Renal pelvis (tissue), 4 donors: ENCODE measurements around the gene D2HGDH. TPM values are rescaled to one million over a fixed set of nuclear protein-coding genes. Genes with fewer than 3 reads are reported as not detected.
"Not testable (repeated sequence)": the region's sequence is repeated elsewhere in the genome, so short reads cannot be mapped to it uniquely, and the experiment has no call there.

Experiments used
- DNase-seq: peaks from one replicate; pipeline ENCODE4 v3.0.0-alpha.2; 2013
- polyA plus RNA-seq, 3 donors: library from polyadenylated mRNA; unstranded; fragments of 120-200 nt; gene quantifications; one replicate each; pipeline ENCODE4 v1.2.1, GENCODE V29; 2013; ENCODE audit not compliant: insufficient read length in 3 of 3

The D2HGDH gene
- polyA plus RNA-seq, 3 donors = 43.0 to 81.1 (median 62.5) TPM

DNA sequence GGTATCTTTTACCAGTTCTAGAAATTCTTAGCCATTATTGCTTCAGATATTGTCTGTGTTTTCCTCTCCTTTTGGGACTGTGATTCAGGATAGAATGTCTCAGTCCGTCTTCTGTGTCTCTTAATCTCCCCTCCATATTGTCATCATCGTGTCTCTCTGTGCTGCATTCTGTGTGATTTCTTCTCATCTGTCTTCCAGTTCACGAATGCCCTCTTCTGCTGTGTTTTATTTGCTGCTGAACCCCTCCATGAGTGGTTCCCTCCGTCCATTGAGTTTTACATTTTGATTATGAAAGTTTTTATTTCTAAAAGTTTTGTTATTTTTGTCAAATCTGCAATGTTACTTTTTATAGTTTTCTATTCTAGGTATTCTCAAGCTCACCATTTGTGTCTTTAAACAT, 11.7 kb downstream of the D2HGDH start:
- DNase-seq = no peak

GRCh38 chr2:241748468-241749256, 14.2 kb downstream of the D2HGDH start:
- DNase-seq = no peak

DNA sequence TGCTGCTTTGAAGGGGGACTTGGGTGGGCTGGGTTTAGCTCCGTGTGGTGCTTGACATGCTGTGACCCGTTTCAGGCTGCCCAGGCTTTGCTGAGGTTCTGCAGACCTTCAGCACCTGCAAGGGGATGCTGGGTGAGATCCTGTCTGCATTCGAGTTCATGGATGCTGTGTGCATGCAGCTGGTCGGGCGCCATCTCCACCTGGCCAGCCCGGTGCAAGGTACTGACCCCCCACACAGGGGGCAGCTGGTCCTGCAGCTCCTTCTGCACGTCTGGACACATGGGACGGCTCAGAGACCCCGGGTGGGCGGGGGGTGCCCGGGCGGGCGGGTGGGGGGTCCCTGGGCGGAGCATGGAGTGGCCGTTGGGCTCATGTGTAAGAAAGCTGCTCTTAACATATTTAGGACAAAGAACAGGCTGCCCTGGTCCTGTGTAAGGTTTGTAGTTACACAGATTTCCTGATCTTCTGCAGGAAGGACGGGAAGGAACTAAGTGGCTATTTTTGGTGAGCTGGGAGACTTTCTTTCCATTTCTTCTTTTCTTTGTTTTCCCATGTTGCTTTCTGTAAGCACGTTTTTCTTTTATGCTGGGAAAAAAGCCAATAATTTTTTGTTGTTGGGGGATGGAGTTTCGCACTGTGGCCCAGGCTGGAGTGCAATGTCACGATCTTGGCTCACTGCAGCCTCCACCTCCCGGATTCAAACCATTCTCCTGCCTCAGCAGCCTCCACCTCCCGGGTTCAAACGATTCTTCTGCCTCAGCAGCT, 15.8 kb downstream of the D2HGDH start:
- no peak for DNase-seq

- no peak for DNase-seq
Measured at GRCh38 chr2:241751152-241751551, 16.7 kb downstream of the D2HGDH start.

- DNase-seq = no peak
Measured at GRCh38 chr2:241751776-241752175, 17.3 kb downstream of the D2HGDH start.

- DNase-seq = no peak
Measured at GRCh38 chr2:241752253-241752652, 17.8 kb downstream of the D2HGDH start.

DNA sequence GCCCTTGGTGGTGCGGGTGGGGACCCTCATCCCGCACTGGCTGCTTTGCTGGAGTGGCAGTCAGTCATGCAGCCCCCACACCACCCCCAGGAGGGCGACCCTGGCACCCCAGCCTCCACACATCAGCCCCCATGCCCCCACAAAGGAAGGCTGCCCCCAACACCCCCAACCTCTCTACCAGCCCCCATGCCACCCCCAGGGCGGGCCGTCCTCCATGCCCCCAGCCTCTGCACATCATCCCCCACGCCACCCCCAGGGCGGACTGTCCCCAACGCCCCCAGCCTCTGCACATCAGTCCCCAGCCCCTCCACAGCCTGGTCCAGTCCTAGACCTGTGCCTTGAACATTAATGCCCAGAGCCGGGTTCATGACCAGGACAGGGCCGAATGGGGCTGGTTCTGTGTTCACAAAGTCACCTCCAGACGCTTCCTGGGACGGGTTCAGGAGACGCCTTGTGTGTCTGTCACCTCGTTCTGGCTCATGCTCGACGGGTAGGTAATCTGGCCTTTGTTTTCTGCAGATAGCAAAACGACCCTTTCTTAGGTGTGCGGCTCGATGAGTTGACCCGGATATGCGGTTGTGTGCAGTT, 18.4 kb downstream of the D2HGDH start:
- no peak for DNase-seq

GRCh38 chr2:241753493-241753892, 19.1 kb downstream of the D2HGDH start:
- no peak for DNase-seq

- no peak for DNase-seq
Measured at GRCh38 chr2:241754042-241754441, 19.6 kb downstream of the D2HGDH start.

- no peak for DNase-seq
Measured at GRCh38 chr2:241755166-241755565, 20.7 kb downstream of the D2HGDH start.

- DNase-seq = no peak
Measured at GRCh38 chr2:241755777-241756176, 21.3 kb downstream of the D2HGDH start.

GRCh38 chr2:241759067-241759807, 24.8 kb downstream of the D2HGDH start:
- DNase-seq = no peak

- not testable (repeated sequence) for DNase-seq
Measured at GRCh38 chr2:241759893-241760292, 25.5 kb downstream of the D2HGDH start.

DNA sequence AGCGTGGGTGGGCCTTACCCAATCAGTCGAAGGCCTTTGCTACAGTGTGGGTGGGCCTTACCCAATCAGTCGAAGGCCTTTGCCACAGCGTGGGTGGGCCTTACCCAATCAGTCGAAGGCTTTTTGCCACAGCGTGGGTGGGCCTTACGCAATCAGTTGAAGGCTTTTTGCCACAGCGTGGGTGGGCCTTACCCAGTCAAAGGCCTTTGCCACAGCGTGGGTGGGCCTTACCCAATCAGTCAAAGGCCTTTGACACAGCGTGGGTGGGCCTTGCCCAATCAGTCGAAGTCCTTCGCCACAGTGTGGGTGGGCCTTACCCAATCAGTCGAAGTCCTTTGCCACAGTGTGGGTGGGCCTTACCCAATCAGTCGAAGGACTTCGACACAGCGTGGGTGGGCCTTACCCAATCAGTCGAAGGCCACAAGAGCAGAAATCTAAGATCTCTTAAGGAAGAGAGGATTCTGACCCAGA, 25.9 kb downstream of the D2HGDH start:
- DNase-seq = no peak

DNA sequence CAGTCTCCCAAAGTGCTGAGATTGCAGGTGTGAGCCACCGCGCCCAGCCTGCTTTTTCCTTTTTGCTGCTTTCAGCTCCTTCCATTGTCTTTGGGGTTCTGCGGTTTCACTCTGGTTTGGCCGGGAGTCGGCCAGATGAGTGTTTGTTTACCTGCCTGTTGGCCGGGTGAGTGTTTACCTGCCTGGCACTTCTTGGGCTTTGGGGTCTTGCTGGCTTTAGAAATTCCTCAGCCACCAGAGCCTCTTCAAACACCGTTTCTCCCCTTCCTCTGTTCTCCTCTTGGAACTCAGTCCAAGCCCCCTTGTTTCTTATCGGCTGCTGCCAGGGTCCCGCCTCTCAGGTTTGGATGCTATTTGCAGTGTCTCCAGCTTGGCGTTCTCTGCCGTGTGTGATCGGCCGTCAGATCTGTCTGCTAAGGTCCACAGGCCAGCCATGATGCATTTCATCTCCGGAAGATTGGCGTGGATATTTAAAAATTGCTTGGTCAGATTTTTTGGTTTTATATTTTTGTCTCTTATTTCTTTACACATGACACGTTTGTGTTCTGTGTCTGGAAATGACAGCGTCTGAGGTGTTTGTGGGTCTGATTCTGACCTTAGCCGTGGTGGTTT, 28.0 kb downstream of the D2HGDH start:
- no peak for DNase-seq

DNA sequence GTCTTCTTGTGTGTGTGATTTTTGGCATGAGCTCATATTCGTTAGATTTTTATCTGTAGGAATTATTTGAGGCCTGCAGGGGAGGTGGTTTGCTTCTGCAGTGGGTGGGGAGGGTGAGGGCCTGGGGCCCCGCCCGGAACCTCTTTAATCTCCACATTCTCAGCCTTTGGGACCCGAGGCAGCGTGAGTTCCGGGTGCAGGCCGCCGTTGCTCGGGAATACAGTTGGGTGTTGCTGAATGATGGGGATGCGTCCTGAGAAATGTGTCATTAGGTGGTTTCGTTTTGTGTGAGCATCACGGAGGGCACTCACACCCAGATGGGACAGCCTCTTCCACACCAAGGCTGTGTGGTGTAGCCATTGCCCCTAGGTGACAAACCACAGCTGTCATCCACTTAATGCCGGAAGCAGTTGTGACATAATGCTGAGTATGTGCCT, 28.5 kb downstream of the D2HGDH start:
- DNase-seq = no peak

DNA sequence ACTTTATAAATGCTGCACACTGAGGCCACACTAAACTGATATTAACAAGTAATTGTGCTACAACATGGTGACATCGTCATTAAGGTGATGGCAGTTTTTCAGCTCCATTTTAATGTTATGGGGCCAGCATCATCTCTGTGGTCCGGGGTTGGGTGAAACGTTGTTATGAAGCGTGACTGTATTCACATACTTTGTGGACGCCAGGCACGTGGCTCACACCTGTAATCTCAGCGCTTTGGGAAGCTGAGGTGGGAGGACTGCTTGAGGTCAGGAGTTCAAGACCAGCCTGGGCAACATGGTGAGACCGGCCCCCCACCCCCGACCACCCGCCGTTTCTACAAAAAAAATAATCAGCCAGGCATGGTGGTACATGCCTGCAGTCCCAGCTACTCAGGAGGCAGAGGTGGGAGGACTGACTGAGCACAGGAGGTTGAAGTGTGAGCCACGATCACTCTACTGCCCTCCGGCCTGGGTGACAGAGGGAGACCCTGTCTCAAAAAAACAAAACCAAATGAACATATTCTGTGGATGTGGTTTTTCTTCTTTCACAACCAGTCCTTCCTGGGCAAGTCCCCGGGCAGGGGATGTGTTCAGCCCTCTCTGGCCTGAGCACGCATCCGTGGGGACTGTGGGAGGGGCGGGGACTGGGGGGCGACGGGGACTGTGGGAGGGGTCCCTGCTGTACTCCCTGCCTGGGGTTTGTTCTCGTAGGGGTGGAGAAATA, 29.3 kb downstream of the D2HGDH start:
- DNase-seq = no peak

- peak; percentile 31 for DNase-seq
Measured at GRCh38 chr2:241764275-241765241, 30.1 kb downstream of the D2HGDH start.

GRCh38 chr2:241767464-241768250, 33.2 kb downstream of the D2HGDH start:
- no peak for DNase-seq
